Esophagus muscularis mucosa (tissue), 3 donors: ENCODE results near the gene GLCE.

Experiments used
- POLR2A ChIP-seq: fragments of 450-650 bp; IDR thresholded peaks from one replicate; pipeline ENCODE4 v1.6.1; 2017; ENCODE audit warnings: antibody characterized with exemption, moderate library complexity, mild to moderate bottlenecking, low read depth
- TF ChIP-seq, protein P1 (sequence below), 3 experiments: fragments of 200-600 bp in 2 of 3; fragments of 450-650 bp in 1 of 3; sonication (generic) in 2 of 3; IDR thresholded peaks; one replicate each; pipeline ENCODE4 v1.5.1; 2017 to 2019; ENCODE audit warnings: antibody characterized with exemption in 3 of 3, mild to moderate bottlenecking in 2 of 3, moderate library complexity in 1 of 3

DNA sequence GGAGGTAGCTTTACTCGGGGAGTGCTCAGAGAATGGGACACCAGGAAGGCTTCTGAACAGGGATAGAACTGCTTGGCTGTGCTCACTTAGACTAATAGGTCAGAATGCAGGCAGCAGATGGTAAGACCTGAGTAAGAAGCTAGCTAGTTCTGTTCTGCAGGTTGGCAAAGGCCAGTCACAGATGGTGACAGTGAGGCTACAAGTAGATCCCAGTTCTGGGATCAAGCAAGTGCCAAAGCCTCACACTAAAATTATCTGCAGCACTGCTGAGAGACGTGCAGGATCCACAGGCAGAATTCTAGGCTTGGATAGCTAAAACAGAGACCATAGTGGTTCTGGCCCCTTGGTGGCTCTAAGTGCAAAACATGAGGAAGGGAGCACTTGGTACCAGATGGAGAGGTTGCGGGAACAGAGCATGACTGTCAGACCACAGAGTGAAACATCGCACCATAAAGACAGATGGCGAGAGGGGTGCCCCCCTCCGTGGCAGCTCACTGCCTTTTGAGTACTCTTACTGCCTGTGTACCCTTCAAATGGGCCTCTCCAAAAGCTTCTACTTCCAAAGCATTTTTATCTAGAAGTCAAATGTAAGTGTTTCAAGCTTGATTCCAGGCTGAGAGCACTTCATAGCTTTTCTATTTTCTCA, 3.6 kb upstream of the GLCE start:
- TF ChIP-seq, protein P1, sequence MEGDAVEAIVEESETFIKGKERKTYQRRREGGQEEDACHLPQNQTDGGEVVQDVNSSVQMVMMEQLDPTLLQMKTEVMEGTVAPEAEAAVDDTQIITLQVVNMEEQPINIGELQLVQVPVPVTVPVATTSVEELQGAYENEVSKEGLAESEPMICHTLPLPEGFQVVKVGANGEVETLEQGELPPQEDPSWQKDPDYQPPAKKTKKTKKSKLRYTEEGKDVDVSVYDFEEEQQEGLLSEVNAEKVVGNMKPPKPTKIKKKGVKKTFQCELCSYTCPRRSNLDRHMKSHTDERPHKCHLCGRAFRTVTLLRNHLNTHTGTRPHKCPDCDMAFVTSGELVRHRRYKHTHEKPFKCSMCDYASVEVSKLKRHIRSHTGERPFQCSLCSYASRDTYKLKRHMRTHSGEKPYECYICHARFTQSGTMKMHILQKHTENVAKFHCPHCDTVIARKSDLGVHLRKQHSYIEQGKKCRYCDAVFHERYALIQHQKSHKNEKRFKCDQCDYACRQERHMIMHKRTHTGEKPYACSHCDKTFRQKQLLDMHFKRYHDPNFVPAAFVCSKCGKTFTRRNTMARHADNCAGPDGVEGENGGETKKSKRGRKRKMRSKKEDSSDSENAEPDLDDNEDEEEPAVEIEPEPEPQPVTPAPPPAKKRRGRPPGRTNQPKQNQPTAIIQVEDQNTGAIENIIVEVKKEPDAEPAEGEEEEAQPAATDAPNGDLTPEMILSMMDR (IDR thresholded peaks at IDR 0.05), result no peak
- TF ChIP-seq POLR2A, result no peak
